Lower lobe of right lung (tissue), 2 donors: ENCODE data around the gene NAALADL2. TPM values are rescaled to one million over a fixed set of nuclear protein-coding genes. Genes with fewer than 3 reads are reported as not detected.

ENCODE experiments used
- ATAC-seq, 2 donors: fragments of 200-7000 bp; cut with Tn5 transposase; one replicate each; pipeline ENCODE4 v1.9.1; 2020 to 2022; ENCODE audit warnings: mild to moderate bottlenecking in 2 of 2, moderate library complexity in 2 of 2
- DNase-seq: peaks from one replicate; pipeline ENCODE4 v3.0.0-alpha.2; 2020
- H3K27ac ChIP-seq: fragments of 200-600 bp; one replicate; pipeline ENCODE4 v1.8.0; 2022
- H3K27me3 ChIP-seq: fragments of 200-600 bp; one replicate; pipeline ENCODE4 v1.8.0; 2022; ENCODE audit warnings: low read depth
- H3K36me3 ChIP-seq: fragments of 200-600 bp; one replicate; pipeline ENCODE4 v1.8.0; 2022; ENCODE audit warnings: mild to moderate bottlenecking
- H3K4me1 ChIP-seq: fragments of 200-600 bp; one replicate; pipeline ENCODE4 v1.8.0; 2022
- H3K4me3 ChIP-seq: fragments of 200-600 bp; one replicate; pipeline ENCODE4 v1.8.0; 2022; ENCODE audit warnings: mild to moderate bottlenecking
- H3K9me3 ChIP-seq: fragments of 200-600 bp; one replicate; pipeline ENCODE4 v1.8.0; 2022
- CTCF ChIP-seq: fragments of 200-600 bp; IDR thresholded peaks from one replicate; pipeline ENCODE4 v1.8.0; 2022; ENCODE audit warnings: antibody characterized with exemption, mild to moderate bottlenecking
- intact Hi-C: fragments of 100-400 bp; cut with DNase I; formaldehyde crosslinking; loops from one replicate; pipeline ENCODE4 v1.11.0; 2022
- microRNA-seq: library from miRNA; unstranded; fragments of <30 nt; microRNA quantifications from one replicate; pipeline ENCODE4 v1.2.0, GENCODE V29; 2020; ENCODE audit warnings: borderline number of aligned reads
- total RNA-seq: library from RNA; stranded (reverse); fragmentation: NEBNext Ultra II Directional; extraction: Animal tissue kit (Norgen Biotek cat#: 25700); gene quantifications from one replicate; pipeline ENCODE4 v1.2.1, GENCODE V29; 2021
- donor health status: DM: no; HTN: yes; CAD: no; lungs with severe emphysema.

NAALADL2 gene
- total RNA-seq, 1 donor from 2014 or later, result 9.8 TPM

DNA sequence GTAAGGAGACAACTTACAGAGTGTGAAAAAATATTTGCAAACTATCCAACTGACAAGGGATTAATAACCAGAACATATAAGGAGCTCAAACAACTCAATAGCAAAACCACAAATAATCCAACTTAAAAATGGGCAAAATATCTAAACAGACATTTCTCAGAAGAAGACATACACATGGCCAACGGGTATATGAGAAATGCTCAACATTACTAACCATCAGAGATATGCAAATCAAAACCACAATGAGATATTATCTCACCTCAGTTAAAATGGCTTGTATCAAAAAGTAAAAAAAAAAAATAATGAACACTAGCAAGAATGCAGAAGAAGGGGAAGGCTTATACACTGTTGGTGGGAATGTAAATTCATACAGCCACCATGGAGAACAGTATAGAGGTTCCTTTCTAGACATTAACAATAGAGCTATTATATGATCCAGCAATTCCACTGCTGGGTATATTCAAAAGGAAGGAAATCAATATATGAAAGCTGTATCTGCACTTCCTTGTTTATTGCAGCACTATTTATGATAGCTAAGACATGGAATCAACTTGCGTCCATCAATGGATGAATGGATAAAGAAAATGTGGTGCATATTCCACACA lies 998.6 kb downstream of the NAALADL2 start:
- no peak for TF ChIP-seq CTCF
- ATAC-seq, result no peak

More for the DNA sequence above, 998.6 kb downstream of the NAALADL2 start:
- no peak for DNase-seq
- H3K36me3 ChIP-seq, result no peaks in the 10 kb centered on the region
- H3K4me3 ChIP-seq, result no peak overlapping the region
- no peaks in the 10 kb centered on the region for H3K27me3 ChIP-seq
- H3K27ac ChIP-seq, result no peak overlapping the region
- H3K9me3 ChIP-seq, result no peaks in the 10 kb centered on the region
- intact Hi-C loops, result no loop called here
- no peaks in the 10 kb centered on the region for H3K4me1 ChIP-seq

Small RNAs within 50 kb of the gene (microRNA-seq; reads per million reads assigned to microRNA genes)
- not detected for gene MIR4789
